ENCODE measurements around the gene ZIC5. TPM values are rescaled to one million over a fixed set of nuclear protein-coding genes. Genes with fewer than 3 reads are reported as not detected.

The ZIC5 gene
- total and polyA plus RNA-seq, 2 of the 13 experiments (the other 11 are each of a cell fraction or from before 2014, with no cell fraction given): 0.02 to 0.07 TPM

- TF ChIP-seq JUNB (CRISPR knock-in tag; IDR thresholded peaks at IDR 0.05; ENCODE audit: borderline replicate concordance) (no peak), FOXC1 (CRISPR knock-in tag; IDR thresholded peaks at IDR 0.05; ENCODE audit: borderline replicate concordance) (0 out of 2 replicates have a peak, but pooled peaks have one; percentile 26), GPN1 (CRISPR knock-in tag; IDR thresholded peaks at IDR 0.05; ENCODE audit: borderline replicate concordance) (no peak), HDAC2 (CRISPR knock-in tag; IDR thresholded peaks at IDR 0.05) (no peak), ZFP91 (CRISPR knock-in tag; IDR thresholded peaks at IDR 0.05; ENCODE audit: borderline replicate concordance) (peak; percentile 24; the same call in 1 of the 2 replicates), ZNF451 (CRISPR knock-in tag; IDR thresholded peaks at IDR 0.05) (peak; percentile 60; the same call in 1 of the 2 replicates), ZNF564 (CRISPR knock-in tag; IDR thresholded peaks at IDR 0.05) (no peak), ZNF563 (CRISPR knock-in tag; IDR thresholded peaks at IDR 0.05) (no peak), ZNF616 (CRISPR knock-in tag; IDR thresholded peaks at IDR 0.05; ENCODE audit: low read depth) (peak; percentile 70; the same call in 1 of the 2 replicates), IKZF1 (IDR thresholded peaks at IDR 0.05) (no peak), ZSCAN12 (CRISPR knock-in tag; IDR thresholded peaks at IDR 0.05) (0 out of 2 replicates have a peak, but pooled peaks have one; percentile 35), WIZ (CRISPR knock-in tag; IDR thresholded peaks at IDR 0.05) (no peak), THAP11 (CRISPR knock-in tag; IDR thresholded peaks at IDR 0.05) (no peak), JDP2 (CRISPR knock-in tag; IDR thresholded peaks at IDR 0.05; ENCODE audit: borderline replicate concordance) (no peak), ZNF232 (CRISPR knock-in tag; IDR thresholded peaks at IDR 0.05; ENCODE audit: borderline replicate concordance) (no peak), ZBTB14 (CRISPR knock-in tag; IDR thresholded peaks at IDR 0.05) (peak; percentile 45; the same call in 1 of the 2 replicates), ARID2 (CRISPR knock-in tag; IDR thresholded peaks at IDR 0.05; ENCODE audit: borderline replicate concordance) (no peak), ZNF777 (CRISPR knock-in tag; IDR thresholded peaks at IDR 0.05) (peak; percentile 87)
- TF ChIP-seq, protein P1, sequence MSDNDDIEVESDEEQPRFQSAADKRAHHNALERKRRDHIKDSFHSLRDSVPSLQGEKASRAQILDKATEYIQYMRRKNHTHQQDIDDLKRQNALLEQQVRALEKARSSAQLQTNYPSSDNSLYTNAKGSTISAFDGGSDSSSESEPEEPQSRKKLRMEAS (IDR thresholded peaks at IDR 0.05): peak; percentile 57
- TF ChIP-seq, protein P2, sequence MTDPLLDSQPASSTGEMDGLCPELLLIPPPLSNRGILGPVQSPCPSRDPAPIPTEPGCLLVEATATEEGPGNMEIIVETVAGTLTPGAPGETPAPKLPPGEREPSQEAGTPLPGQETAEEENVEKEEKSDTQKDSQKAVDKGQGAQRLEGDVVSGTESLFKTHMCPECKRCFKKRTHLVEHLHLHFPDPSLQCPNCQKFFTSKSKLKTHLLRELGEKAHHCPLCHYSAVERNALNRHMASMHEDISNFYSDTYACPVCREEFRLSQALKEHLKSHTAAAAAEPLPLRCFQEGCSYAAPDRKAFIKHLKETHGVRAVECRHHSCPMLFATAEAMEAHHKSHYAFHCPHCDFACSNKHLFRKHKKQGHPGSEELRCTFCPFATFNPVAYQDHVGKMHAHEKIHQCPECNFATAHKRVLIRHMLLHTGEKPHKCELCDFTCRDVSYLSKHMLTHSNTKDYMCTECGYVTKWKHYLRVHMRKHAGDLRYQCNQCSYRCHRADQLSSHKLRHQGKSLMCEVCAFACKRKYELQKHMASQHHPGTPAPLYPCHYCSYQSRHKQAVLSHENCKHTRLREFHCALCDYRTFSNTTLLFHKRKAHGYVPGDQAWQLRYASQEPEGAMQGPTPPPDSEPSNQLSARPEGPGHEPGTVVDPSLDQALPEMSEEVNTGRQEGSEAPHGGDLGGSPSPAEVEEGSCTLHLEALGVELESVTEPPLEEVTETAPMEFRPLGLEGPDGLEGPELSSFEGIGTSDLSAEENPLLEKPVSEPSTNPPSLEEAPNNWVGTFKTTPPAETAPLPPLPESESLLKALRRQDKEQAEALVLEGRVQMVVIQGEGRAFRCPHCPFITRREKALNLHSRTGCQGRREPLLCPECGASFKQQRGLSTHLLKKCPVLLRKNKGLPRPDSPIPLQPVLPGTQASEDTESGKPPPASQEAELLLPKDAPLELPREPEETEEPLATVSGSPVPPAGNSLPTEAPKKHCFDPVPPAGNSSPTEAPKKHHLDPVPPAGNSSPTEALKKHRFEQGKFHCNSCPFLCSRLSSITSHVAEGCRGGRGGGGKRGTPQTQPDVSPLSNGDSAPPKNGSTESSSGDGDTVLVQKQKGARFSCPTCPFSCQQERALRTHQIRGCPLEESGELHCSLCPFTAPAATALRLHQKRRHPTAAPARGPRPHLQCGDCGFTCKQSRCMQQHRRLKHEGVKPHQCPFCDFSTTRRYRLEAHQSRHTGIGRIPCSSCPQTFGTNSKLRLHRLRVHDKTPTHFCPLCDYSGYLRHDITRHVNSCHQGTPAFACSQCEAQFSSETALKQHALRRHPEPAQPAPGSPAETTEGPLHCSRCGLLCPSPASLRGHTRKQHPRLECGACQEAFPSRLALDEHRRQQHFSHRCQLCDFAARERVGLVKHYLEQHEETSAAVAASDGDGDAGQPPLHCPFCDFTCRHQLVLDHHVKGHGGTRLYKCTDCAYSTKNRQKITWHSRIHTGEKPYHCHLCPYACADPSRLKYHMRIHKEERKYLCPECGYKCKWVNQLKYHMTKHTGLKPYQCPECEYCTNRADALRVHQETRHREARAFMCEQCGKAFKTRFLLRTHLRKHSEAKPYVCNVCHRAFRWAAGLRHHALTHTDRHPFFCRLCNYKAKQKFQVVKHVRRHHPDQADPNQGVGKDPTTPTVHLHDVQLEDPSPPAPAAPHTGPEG (CRISPR knock-in tag; IDR thresholded peaks at IDR 0.05): peak; percentile 76; the same call in 1 of the 2 replicates
Measured at GRCh38 chr13:99980201-99980823, 8.7 kb upstream of the ZIC5 start (continued).
